Activated CD4-positive, alpha-beta memory T cell treated with anti-CD3 and anti-CD28 coated beads, Interleukin-2, amount 10 ng/mL, durations not matched to agents 7 days and 5 days (primary cell): ENCODE measurements around the gene KCNJ16. TPM values are rescaled to one million over a fixed set of nuclear protein-coding genes. Genes with fewer than 3 reads are reported as not detected.

ENCODE experiments used
- CTCF ChIA-PET: fragments of 350-600 bp; sonication (Branson Sonifier 250); formaldehyde crosslinking; loops from one replicate; lab custom pipeline; 2021; ENCODE audit warnings: antibody characterized with exemption, inconsistent platforms; lab: Charles Lee
- POLR2A ChIA-PET: fragments of 350-600 bp; sonication (Branson Sonifier 250); formaldehyde crosslinking; loops from one replicate; lab custom pipeline; 2021; ENCODE audit warnings: antibody characterized with exemption; lab: Charles Lee
- DNase-seq: peaks from one replicate; pipeline ENCODE4 v3.0.0-alpha.2; 2020
- H3K27ac Mint-ChIP-seq: one replicate; pipeline ENCODE4 v1.8.0; 2021; ENCODE audit warnings: mild to moderate bottlenecking, mixed read lengths
- H3K27me3 Mint-ChIP-seq: one replicate; pipeline ENCODE4 v1.8.0; 2021; ENCODE audit warnings: mixed read lengths
- H3K36me3 Mint-ChIP-seq: one replicate; pipeline ENCODE4 v1.8.0; 2021; ENCODE audit warnings: low read depth, mixed read lengths
- H3K4me1 Mint-ChIP-seq: one replicate; pipeline ENCODE4 v1.8.0; 2021; ENCODE audit warnings: mixed read lengths
- H3K4me3 Mint-ChIP-seq: one replicate; pipeline ENCODE4 v1.8.0; 2021; ENCODE audit warnings: mild to moderate bottlenecking, mixed read lengths
- H3K9me3 Mint-ChIP-seq: one replicate; pipeline ENCODE4 v1.8.0; 2021; ENCODE audit warnings: mixed read lengths
- total RNA-seq, 2 experiments: library from RNA; stranded (reverse); gene quantifications; one replicate each; pipeline ENCODE4 v1.2.3, GENCODE V29; 2021

KCNJ16 gene
- total RNA-seq, 2 experiments from 2014 or later, result not detected

DNA sequence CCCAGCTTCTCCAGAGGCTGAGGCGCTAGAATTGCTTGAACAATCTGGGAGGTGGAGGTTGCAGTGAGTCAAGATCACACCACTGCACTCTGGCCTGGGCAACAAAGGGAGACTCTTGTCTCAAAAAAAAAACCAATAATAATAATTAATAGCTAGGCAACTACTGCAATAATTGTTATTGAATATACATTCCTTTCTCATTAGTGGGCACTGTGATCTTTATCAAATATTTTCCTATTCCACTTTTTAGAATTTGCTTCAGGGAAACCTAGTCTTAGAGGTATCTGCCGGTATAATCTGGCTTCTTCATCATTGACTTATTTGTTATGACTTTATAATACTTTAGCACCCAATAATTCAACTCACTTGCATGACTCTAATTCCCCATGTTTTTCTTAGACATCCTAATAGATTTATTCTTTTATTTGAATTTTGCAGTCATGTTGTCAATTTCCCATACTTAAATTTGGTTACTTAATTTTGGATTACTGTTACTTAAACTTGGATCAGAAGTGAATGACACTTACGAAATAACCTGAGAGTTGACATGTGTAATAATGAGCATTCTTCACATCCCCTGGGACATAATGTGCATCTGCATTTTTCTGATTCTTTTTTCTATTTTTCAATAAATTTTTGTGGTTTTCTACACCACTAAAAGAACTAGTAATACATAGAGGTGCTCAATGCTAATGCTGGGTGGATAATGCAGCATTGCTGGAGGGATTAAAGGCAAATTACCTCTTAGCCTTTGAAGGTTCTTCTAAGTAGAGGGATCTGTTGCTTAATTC, 25.0 kb upstream of the KCNJ16 start:
- no peaks in the 10 kb centered on the region for H3K36me3 Mint-ChIP-seq
- no peaks in the 10 kb centered on the region for H3K27me3 Mint-ChIP-seq
- no peaks in the 10 kb centered on the region for H3K4me1 Mint-ChIP-seq
- H3K4me3 Mint-ChIP-seq, result no peak overlapping the region
- no peak overlapping the region for H3K27ac Mint-ChIP-seq
- ChIA-PET POLR2A (no interaction called here), CTCF (no interaction called here)
- H3K9me3 Mint-ChIP-seq, result no peaks in the 10 kb centered on the region
- DNase-seq, result no peak

DNA sequence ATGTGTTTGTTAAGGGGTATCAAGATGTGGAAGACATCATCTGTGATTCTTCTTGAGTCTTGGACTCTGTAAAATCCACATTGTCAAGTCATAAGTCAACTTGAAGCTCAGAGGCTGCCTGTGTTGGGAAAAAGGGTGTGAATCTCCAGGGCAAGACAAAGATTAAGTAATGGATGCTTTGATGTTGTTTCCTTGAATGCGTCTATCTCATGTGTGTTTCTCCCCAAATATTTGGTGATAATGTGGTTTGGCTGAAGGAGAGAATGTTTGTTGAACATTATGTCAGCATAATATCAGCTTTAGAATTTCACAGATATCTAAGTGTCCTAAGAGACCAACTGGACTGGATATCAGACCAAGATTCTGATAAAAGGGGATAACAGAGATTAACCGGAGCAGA, 24.1 kb upstream of the KCNJ16 start:
- Mint-ChIP-seq H3K36me3 (no peaks in the 10 kb centered on the region), H3K4me3 (no peak overlapping the region), H3K27ac (no peak overlapping the region), H3K27me3 (no peaks in the 10 kb centered on the region), H3K9me3 (no peaks in the 10 kb centered on the region), H3K4me1 (no peaks in the 10 kb centered on the region)
- no peak for DNase-seq
- CTCF ChIA-PET, result no interaction called here
- POLR2A ChIA-PET, result no interaction called here

DNA sequence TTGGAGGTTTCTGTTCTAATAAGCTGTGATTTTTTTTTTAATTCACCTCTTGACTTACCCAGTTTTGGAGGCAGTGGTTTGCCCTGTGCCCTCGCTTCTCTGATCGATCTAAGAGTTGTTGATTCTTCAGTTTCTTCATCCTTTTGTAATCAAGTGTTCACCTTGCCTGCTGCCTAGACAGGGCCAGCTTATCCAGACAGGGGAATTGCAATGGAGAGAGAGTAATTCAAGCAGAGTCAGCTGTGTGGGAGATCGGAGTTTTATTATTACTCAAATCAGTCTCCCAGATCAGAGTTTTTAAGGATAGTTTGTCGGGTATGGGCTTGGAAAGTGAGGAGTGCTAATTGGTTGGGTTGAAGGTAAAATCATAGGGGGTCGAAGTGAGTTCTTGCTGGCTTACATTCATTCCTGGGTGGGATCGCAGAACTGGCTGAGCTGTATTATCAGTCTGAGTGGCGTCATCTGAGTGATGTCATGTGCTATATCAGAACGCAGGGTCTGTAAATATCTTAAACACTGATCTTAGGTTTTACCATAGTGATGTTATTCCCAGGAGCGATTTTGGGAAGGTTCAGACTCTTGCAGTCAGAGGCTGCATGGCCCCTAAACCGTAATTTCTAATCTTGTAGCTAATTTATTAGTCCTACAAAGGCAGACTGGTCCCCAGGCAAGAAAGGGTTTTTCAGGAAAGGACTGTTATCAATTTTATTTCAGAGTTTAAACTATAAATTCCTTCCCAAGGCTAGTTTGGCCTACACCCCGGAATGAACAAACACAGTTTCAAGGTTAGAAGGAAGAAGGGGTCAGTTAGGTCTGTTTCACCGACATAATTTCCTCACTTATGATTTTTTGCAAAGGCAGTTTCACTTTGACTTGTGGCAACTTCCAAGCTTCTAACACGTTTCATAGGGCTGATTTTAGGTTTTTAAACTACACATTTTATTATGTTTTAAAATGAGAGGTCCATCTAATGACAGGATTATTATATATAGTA, 21.5 kb upstream of the KCNJ16 start:
- Mint-ChIP-seq H3K4me3 (no peak overlapping the region), H3K27ac (no peak overlapping the region), H3K27me3 (no peaks in the 10 kb centered on the region), H3K36me3 (no peaks in the 10 kb centered on the region), H3K9me3 (no peaks in the 10 kb centered on the region), H3K4me1 (no peaks in the 10 kb centered on the region)
- ChIA-PET CTCF (no interaction called here), POLR2A (no interaction called here)
- DNase-seq, result no peak

DNA sequence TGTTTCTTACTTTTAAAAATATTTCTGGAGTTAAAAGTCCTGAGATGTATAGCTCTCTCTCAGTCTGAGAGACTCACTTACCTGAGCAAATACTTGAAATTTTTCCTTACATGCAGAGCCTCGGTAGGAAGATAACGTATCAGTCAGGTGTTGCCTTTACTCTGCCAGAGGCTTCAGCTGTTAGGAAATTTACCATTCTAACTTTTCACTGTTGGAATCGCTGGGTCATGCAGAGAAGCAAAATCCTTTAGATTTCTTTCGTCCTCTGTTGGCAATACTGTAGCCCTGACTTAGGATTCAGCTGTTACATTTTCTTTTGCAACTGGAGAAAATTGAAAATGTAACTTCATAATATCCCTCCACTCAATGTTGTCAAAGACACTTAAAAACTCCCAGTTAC, 20.0 kb upstream of the KCNJ16 start:
- ChIA-PET CTCF (no interaction called here), POLR2A (no interaction called here)
- no peak overlapping the region for H3K27ac Mint-ChIP-seq
- H3K36me3 Mint-ChIP-seq, result no peaks in the 10 kb centered on the region
- no peak overlapping the region for H3K4me3 Mint-ChIP-seq
- H3K9me3 Mint-ChIP-seq, result no peaks in the 10 kb centered on the region
- no peaks in the 10 kb centered on the region for H3K27me3 Mint-ChIP-seq
- H3K4me1 Mint-ChIP-seq, result no peaks in the 10 kb centered on the region
- no peak for DNase-seq

DNA sequence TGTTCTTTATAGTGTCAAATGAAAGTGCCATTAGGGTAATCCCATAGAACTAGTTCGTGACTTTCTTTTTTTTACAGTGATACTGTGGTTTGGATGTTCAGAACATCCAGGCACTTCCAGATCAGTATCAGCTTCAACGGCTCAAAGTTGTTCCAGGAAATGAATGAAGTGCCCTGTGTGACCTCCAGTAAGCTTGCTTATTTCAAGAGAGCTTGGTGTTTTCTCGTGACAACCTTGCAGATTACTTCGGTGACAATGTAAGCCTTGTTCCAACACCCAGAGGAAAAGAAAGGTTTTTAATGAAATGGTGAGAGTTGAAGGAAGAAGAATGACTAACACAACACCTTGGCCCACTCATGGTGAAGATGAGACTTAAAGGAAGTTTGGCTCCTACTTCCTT, 16.0 kb upstream of the KCNJ16 start:
- ChIA-PET CTCF (interaction anchor here (0.6 kb wide), 1 partner anchor 411 kb away, joined by 4 read pairs; no protein-coding TSS in a partner anchor), POLR2A (no interaction called here)
- H3K27me3 Mint-ChIP-seq, result no peaks in the 10 kb centered on the region
- H3K4me3 Mint-ChIP-seq, result no peak overlapping the region
- no peaks in the 10 kb centered on the region for H3K4me1 Mint-ChIP-seq
- no peak for DNase-seq
- no peaks in the 10 kb centered on the region for H3K36me3 Mint-ChIP-seq
- H3K9me3 Mint-ChIP-seq, result no peaks in the 10 kb centered on the region
- H3K27ac Mint-ChIP-seq, result no peak overlapping the region

DNA sequence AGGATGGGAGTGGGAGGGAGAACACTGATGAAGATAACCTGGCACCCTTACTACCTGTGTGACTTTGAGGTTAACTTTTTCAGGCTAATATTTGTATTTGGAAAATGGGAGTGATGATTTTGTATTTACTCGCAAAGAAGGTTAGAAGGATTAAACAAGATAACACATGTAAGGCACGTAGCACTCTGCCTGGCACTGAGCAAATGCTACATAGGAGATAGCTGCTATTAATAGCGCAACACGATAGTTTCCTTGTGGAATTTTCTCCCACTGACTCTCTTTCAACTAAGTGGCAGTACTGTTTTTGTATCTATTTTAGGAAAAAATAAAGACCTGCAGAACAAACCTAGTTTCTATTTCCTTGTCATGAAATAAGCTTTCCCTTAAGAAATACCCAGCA, 15.4 kb upstream of the KCNJ16 start:
- Mint-ChIP-seq H3K9me3 (no peaks in the 10 kb centered on the region), H3K27ac (no peak overlapping the region), H3K27me3 (no peaks in the 10 kb centered on the region), H3K36me3 (no peaks in the 10 kb centered on the region), H3K4me1 (no peaks in the 10 kb centered on the region), H3K4me3 (no peak overlapping the region)
- ChIA-PET POLR2A (interaction anchor here (0.8 kb wide), 1 partner anchor 12 kb away, joined by 3 read pairs; no protein-coding TSS in a partner anchor), CTCF (no interaction called here)
- no peak for DNase-seq

DNA sequence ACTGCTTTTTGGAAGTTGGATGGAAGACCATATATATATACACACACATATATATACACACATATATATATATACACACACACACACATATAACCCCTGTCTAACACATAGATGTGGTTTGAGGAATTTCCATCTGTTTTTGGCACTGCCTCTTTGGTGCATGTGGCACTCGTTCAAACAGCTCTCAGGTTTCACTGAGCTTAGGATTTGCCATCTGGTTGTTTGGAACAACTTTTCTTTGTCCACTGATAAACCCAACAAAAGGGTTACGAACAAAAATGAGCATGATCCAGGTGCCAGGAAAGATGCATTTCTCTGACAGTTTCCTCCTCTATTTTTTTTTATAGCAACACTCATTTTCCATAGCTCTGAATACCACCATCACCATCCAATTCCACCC, 14.6 kb upstream of the KCNJ16 start:
- ChIA-PET POLR2A (no interaction called here), CTCF (no interaction called here)
- DNase-seq, result no peak
- H3K4me3 Mint-ChIP-seq, result no peak overlapping the region
- H3K4me1 Mint-ChIP-seq, result no peaks in the 10 kb centered on the region
- no peaks in the 10 kb centered on the region for H3K9me3 Mint-ChIP-seq
- no peaks in the 10 kb centered on the region for H3K36me3 Mint-ChIP-seq
- no peaks in the 10 kb centered on the region for H3K27me3 Mint-ChIP-seq
- H3K27ac Mint-ChIP-seq, result no peak overlapping the region

DNA sequence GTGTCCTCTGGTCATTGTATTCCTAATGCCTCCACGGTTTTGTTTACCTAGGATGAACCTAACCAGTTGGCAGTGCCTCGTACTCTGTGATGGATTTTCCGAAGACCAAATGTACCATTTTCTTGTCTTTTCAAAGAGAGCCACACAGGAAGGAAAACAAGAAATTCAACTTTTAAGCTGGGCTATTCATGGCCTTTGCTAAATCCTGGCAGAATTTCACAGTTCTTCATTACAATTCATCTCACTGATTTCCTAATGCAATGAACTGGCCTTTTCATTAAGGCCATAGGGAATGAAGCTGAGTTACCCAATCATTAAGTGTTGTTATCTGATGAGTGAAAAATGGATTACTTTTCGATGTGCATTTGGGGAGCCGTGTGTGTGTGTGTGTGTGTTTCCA, 7.9 kb upstream of the KCNJ16 start:
- Mint-ChIP-seq H3K36me3 (no peaks in the 10 kb centered on the region), H3K4me3 (no peak overlapping the region), H3K4me1 (no peaks in the 10 kb centered on the region), H3K9me3 (no peaks in the 10 kb centered on the region), H3K27ac (no peak overlapping the region), H3K27me3 (no peaks in the 10 kb centered on the region)
- ChIA-PET POLR2A (no interaction called here), CTCF (no interaction called here)
- no peak for DNase-seq

DNA sequence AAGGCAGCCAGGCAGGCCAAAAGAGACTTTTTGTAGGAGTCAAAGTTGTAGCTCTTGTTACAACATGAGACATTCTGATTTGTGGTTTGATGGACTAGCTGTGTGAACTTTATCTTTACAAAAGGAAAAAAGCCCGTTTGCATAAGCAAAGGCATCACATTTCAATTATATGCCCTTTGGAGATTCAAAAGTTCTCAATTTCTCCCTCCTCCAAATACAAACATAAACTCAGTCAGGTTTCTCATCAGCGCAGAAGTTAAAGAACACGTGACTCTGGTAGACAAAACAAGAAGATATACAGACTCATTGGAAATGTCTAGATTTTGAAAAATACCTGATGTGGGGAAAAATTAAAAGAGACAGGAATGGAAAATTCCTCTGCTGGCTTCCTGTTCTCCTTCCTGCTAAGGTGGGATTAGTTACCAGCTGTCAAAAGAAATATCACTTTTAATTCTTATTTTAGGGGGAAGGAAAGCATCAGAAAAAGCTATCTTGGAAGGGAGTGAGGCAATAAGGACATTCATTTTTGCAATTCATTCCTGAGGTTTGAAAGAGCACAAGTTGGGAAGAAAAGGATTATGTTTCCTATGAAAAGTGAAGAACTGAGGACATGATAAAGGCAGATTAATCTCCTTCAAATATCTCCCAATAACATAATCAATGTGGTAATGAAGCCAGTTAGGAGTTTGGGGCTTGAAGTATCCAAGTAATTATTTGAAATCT, 4.6 kb upstream of the KCNJ16 start:
- ChIA-PET CTCF (no interaction called here), POLR2A (no interaction called here)
- Mint-ChIP-seq H3K4me1 (no peaks in the 10 kb centered on the region), H3K27me3 (no peaks in the 10 kb centered on the region), H3K36me3 (no peaks in the 10 kb centered on the region), H3K4me3 (no peak overlapping the region), H3K27ac (no peak overlapping the region), H3K9me3 (no peaks in the 10 kb centered on the region)
- DNase-seq, result no peak

DNA sequence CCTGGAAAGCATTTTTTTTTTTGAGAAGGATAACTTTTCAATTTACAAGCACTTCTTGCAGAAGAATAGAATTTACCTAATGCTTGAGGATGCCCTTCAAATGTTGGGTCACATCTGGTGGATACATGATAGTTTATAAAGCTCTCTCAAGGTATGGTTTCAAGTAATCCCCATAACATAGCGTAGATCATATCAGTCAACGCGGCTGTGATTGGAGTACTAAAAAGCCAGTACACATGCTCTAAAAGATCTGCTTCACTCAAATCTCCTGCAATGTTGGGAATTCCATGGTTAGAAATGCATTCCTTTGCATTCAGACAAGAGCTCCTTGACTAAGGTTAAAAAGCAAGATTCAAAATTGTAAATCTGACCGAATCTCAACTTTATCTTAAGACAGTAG, 3.9 kb upstream of the KCNJ16 start:
- H3K36me3 Mint-ChIP-seq, result no peaks in the 10 kb centered on the region
- H3K9me3 Mint-ChIP-seq, result no peaks in the 10 kb centered on the region
- ChIA-PET POLR2A (no interaction called here), CTCF (no interaction called here)
- DNase-seq, result no peak
- H3K27me3 Mint-ChIP-seq, result no peaks in the 10 kb centered on the region
- no peaks in the 10 kb centered on the region for H3K4me1 Mint-ChIP-seq
- H3K4me3 Mint-ChIP-seq, result no peak overlapping the region
- H3K27ac Mint-ChIP-seq, result no peak overlapping the region

DNA sequence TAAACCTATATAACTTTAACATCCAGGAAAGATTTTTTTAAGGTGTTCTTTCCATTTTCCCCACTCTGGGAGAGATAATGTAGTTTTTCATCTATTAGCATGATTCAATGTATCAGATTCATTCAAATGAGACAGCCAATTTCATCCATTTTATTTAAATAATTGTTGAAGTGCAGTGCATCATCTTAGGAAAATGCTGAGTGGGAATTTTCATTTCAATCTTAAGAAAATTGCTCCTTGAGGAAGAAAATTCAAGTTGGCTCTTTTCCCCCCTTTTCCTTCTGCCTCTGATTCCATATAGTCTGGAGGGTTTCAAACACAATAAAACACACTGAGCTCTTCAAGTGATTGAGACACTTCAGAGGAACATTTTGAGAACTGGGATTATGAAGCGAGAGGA, 3.4 kb upstream of the KCNJ16 start:
- H3K9me3 Mint-ChIP-seq, result no peaks in the 10 kb centered on the region
- H3K27ac Mint-ChIP-seq, result no peak overlapping the region
- H3K4me3 Mint-ChIP-seq, result no peak overlapping the region
- H3K4me1 Mint-ChIP-seq, result no peaks in the 10 kb centered on the region
- POLR2A ChIA-PET, result no interaction called here
- H3K36me3 Mint-ChIP-seq, result no peaks in the 10 kb centered on the region
- CTCF ChIA-PET, result no interaction called here
- no peaks in the 10 kb centered on the region for H3K27me3 Mint-ChIP-seq
- no peak for DNase-seq

DNA sequence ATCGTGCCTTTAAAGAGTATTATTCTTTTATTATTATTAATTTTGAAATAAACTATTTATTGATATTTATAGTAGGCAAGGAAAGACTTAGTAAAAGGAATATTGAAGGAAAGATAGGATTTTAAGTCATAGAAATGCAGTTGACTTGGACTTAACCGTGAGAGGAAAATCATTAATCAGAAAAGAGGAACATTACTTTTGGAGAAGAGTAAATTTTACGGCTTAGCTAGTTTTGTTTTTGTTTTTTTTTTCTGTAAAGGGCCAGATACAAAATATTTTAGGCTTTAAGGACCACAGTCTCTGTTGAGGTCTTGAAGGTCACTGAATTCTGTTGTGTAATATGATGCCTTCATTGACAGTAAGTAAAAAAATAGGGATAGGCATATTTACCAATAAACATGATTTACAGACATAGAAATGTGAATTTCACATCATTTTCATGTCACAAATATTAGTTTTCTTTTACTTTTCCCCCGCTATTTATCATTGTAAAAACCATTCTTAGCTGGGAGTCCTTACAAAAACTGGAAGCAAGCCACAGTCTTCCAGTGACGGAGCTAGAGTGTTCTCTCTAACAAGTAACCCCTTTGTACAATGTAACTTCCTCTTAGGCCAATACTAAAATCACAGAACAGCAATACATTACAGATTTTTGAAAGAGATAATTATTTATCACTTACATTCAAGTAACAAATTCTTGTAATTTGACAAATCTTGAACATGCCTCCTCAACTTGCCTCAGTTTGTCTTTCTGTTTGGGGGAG, 2.3 kb upstream of the KCNJ16 start:
- Mint-ChIP-seq H3K36me3 (no peaks in the 10 kb centered on the region), H3K4me3 (no peak overlapping the region), H3K27me3 (peaks cover 2% of the 10 kb centered on the region), H3K9me3 (no peaks in the 10 kb centered on the region), H3K4me1 (no peaks in the 10 kb centered on the region), H3K27ac (no peak overlapping the region)
- ChIA-PET POLR2A (no interaction called here), CTCF (no interaction called here)
- no peak for DNase-seq
